HEK293 (cell line): ENCODE measurements around the gene DDRGK1.
A peak's percentile ranks its signal among the peaks of the same experiment; 100 is the strongest.

Source experiments
- GLIS1 ChIP-seq: fragments of 450-650 bp; formaldehyde crosslinking; IDR thresholded peaks from 2 replicates; pipeline ENCODE4 v1.5.1; 2016; ENCODE audit warnings: missing biosample characterization, missing genetic modification characterization
- HIC1 ChIP-seq: fragments of 450-650 bp; formaldehyde crosslinking; IDR thresholded peaks from 2 replicates; pipeline ENCODE4 v1.5.1; 2016; ENCODE audit warnings: missing biosample characterization, missing genetic modification characterization
- IKZF3 ChIP-seq: fragments of 450-650 bp; IDR thresholded peaks from 2 replicates; pipeline ENCODE4 v1.5.0; 2018; ENCODE audit warnings: missing biosample characterization, mild to moderate bottlenecking, missing genetic modification characterization, moderate library complexity
- KLF1 ChIP-seq: fragments of 450-650 bp; formaldehyde crosslinking; IDR thresholded peaks from 2 replicates; pipeline ENCODE4 v1.5.1; 2016; ENCODE audit warnings: missing biosample characterization, missing genetic modification characterization
- KLF17 ChIP-seq: fragments of 450-650 bp; formaldehyde crosslinking; IDR thresholded peaks from 2 replicates; pipeline ENCODE4 v1.5.1; 2016; ENCODE audit warnings: missing biosample characterization, missing genetic modification characterization
- PBX3 ChIP-seq: sonication (generic); formaldehyde crosslinking; IDR thresholded peaks from 2 replicates; pipeline ENCODE4 v1.8.1; 2022; ENCODE audit warnings: mild to moderate bottlenecking, moderate library complexity, missing genetic modification reagents
- PRDM6 ChIP-seq: fragments of 450-650 bp; formaldehyde crosslinking; IDR thresholded peaks from 2 replicates; pipeline ENCODE4 v1.5.1; 2017; ENCODE audit warnings: missing biosample characterization, missing genetic modification characterization
- TRIM28 ChIP-seq: IDR thresholded peaks from 2 replicates; pipeline ENCODE4 v1.6.1; 2011; ENCODE audit warnings: low read length, control low read depth, borderline replicate concordance
- ZBTB10 ChIP-seq: fragments of 450-650 bp; formaldehyde crosslinking; IDR thresholded peaks from 2 replicates; pipeline ENCODE4 v1.5.1; 2016; ENCODE audit warnings: missing biosample characterization, missing genetic modification characterization
- ZBTB6 ChIP-seq: fragments of 450-650 bp; formaldehyde crosslinking; IDR thresholded peaks from 2 replicates; pipeline ENCODE4 v1.5.1; 2017; ENCODE audit warnings: missing biosample characterization, missing genetic modification characterization
- ZFP37 ChIP-seq: fragments of 450-650 bp; formaldehyde crosslinking; IDR thresholded peaks from 2 replicates; pipeline ENCODE4 v1.5.1; 2016; ENCODE audit warnings: missing biosample characterization, missing genetic modification characterization
- ZNF19 ChIP-seq: fragments of 450-650 bp; formaldehyde crosslinking; IDR thresholded peaks from 2 replicates; pipeline ENCODE4; 2016; ENCODE audit warnings: missing biosample characterization, missing genetic modification characterization, low read depth
- ZNF221 ChIP-seq: fragments of 450-650 bp; formaldehyde crosslinking; IDR thresholded peaks from 2 replicates; pipeline ENCODE4 v1.5.1; 2017; ENCODE audit warnings: missing biosample characterization, missing genetic modification characterization, borderline replicate concordance
- ZNF248 ChIP-seq: fragments of 450-650 bp; formaldehyde crosslinking; IDR thresholded peaks from 2 replicates; pipeline ENCODE4 v1.5.1; 2017; ENCODE audit warnings: missing biosample characterization, missing genetic modification characterization
- ZNF501 ChIP-seq: fragments of 450-650 bp; formaldehyde crosslinking; IDR thresholded peaks from 2 replicates; pipeline ENCODE4 v1.5.1; 2016; ENCODE audit warnings: missing biosample characterization, missing genetic modification characterization
- ZNF510 ChIP-seq: fragments of 450-650 bp; formaldehyde crosslinking; IDR thresholded peaks from 2 replicates; pipeline ENCODE4 v1.5.1; 2018; ENCODE audit warnings: mild to moderate bottlenecking, missing genetic modification characterization, missing biosample characterization; ENCODE audit not compliant: insufficient replicate concordance
- ZNF529 ChIP-seq: fragments of 450-650 bp; formaldehyde crosslinking; IDR thresholded peaks from 2 replicates; pipeline ENCODE4 v1.5.1; 2017; ENCODE audit warnings: missing genetic modification characterization, missing biosample characterization; ENCODE audit not compliant: insufficient replicate concordance
- ZNF561 ChIP-seq: fragments of 450-650 bp; IDR thresholded peaks from 2 replicates; pipeline ENCODE4 v1.5.1; 2018; ENCODE audit warnings: missing biosample characterization, missing genetic modification characterization, borderline replicate concordance
- ZNF600 ChIP-seq: fragments of 450-650 bp; formaldehyde crosslinking; IDR thresholded peaks from 2 replicates; pipeline ENCODE4 v1.5.1; 2016; ENCODE audit warnings: missing biosample characterization, missing genetic modification characterization
- ZNF624 ChIP-seq: fragments of 450-650 bp; formaldehyde crosslinking; IDR thresholded peaks from 2 replicates; pipeline ENCODE4 v1.5.1; 2017; ENCODE audit warnings: missing biosample characterization, missing genetic modification characterization
- ZNF658 ChIP-seq: fragments of 450-650 bp; formaldehyde crosslinking; IDR thresholded peaks from 2 replicates; pipeline ENCODE4; 2016; ENCODE audit warnings: missing biosample characterization, missing genetic modification characterization
- ZNF692 ChIP-seq: fragments of 450-650 bp; formaldehyde crosslinking; IDR thresholded peaks from 2 replicates; pipeline ENCODE4 v1.5.1; 2016; ENCODE audit warnings: missing biosample characterization, missing genetic modification characterization
- ZNF707 ChIP-seq: fragments of 450-650 bp; formaldehyde crosslinking; IDR thresholded peaks from 2 replicates; pipeline ENCODE4 v1.5.1; 2016; ENCODE audit warnings: missing biosample characterization, missing genetic modification characterization
- ZNF76 ChIP-seq: fragments of 450-650 bp; formaldehyde crosslinking; IDR thresholded peaks from 2 replicates; pipeline ENCODE4; 2016; ENCODE audit warnings: low read depth, missing biosample characterization, missing genetic modification characterization, borderline replicate concordance
- ZXDB ChIP-seq: fragments of 450-650 bp; formaldehyde crosslinking; IDR thresholded peaks from 2 replicates; pipeline ENCODE4 v1.5.1; 2016; ENCODE audit warnings: missing biosample characterization, missing genetic modification characterization

The DDRGK1 gene

GRCh38 chr20:3239026-3239866 is 34.8 kb upstream of the DDRGK1 start, which contains the start of gene SLC4A11 (continued):
- TF ChIP-seq ZNF692 (tag by site-specific recombination), result peak; percentile 99
- TF ChIP-seq ZNF501 (tag by site-specific recombination), result no peak
- TF ChIP-seq GLIS1 (tag by site-specific recombination), result peak; percentile 85
- peak; percentile 21; the same call in 1 of the 2 replicates for TF ChIP-seq ZNF600 (tag by site-specific recombination)
- TF ChIP-seq ZNF561 (tag by site-specific recombination), result peak; percentile 89
- TF ChIP-seq ZNF707 (tag by site-specific recombination), result no peak
- no peak for TF ChIP-seq ZNF624 (tag by site-specific recombination)
- TF ChIP-seq ZNF19 (tag by site-specific recombination), result no peak
- no peak for TF ChIP-seq HIC1 (tag by site-specific recombination)
- peak; percentile 45 for TF ChIP-seq KLF1
- TF ChIP-seq ZFP37, result no peak
- no peak for TF ChIP-seq ZBTB10 (tag by site-specific recombination)
- TF ChIP-seq PBX3 (CRISPR knock-in tag), result peak; percentile 73; the same call in 1 of the 2 replicates
- TF ChIP-seq ZXDB, result 0 out of 2 replicates have a peak, but pooled peaks have one; percentile 32
- TF ChIP-seq IKZF3 (tag by site-specific recombination), result 0 out of 2 replicates have a peak, but pooled peaks have one; percentile 41
- TF ChIP-seq ZNF221 (tag by site-specific recombination), result no peak
- TF ChIP-seq ZNF248 (tag by site-specific recombination), result no peak
- no peak for TF ChIP-seq ZNF529 (tag by site-specific recombination)
- TF ChIP-seq ZNF510 (tag by site-specific recombination), result no peak
- TF ChIP-seq PRDM6 (tag by site-specific recombination), result no peak
- peak; percentile 7; the same call in 1 of the 2 replicates for TF ChIP-seq ZBTB6 (tag by site-specific recombination)
- no peak for TF ChIP-seq TRIM28
- no peak for TF ChIP-seq KLF17 (tag by site-specific recombination)
- peak; percentile 66; the same call in 1 of the 2 replicates for TF ChIP-seq ZNF76 (tag by site-specific recombination)
- TF ChIP-seq ZNF658 (tag by site-specific recombination), result no peak
- TF ChIP-seq, all 188 proteins: peak for 42
